Activated naive CD4-positive, alpha-beta T cell treated with Interleukin-2 at 50 U/mL for 16 hours (primary cell): ENCODE data around the gene UBN1.

Experiments
- DNase-seq: peaks from one replicate; pipeline ENCODE4 v3.0.0-alpha.2; 2020

UBN1 gene

DNA sequence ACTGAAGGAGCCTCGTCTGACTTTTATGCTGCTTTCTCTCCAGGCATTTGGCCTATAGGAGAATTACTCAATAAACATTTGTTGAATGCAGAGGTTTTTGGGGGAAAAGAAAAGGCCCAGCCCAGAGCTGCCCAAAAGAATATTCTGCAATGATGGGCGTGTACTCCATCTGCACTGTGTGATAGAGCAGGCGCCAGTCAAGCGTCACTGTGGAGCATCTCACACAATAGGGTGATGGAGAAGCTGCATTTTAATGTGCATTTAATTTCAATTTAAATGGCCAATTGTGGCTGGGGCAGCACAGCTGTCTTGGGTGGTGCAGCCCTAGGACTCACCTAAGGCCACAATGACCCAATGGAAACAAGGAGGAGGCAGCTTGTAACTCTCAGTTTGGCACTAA lies 20.8 kb upstream of the UBN1 start:
- DNase-seq, result no peak

DNA sequence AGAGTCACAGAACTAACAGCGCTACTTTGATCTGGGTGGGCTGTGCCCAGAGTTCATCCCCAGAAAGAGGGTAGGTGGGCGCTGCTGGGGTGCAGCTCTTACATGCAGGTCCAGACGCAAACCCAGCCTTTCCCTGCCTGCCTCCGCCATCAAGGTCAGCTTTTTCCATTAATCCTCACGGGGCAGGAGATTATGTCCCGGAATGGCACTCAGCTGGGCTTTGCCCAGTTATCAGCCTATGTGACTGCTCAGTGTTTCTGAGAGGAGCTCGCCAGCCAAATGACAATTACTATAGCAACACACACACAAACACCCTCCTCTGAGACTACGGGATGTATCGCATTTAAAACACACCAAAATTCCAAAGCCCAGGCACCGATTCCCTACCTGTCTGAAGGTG lies 20.3 kb upstream of the UBN1 start:
- no peak for DNase-seq

DNA sequence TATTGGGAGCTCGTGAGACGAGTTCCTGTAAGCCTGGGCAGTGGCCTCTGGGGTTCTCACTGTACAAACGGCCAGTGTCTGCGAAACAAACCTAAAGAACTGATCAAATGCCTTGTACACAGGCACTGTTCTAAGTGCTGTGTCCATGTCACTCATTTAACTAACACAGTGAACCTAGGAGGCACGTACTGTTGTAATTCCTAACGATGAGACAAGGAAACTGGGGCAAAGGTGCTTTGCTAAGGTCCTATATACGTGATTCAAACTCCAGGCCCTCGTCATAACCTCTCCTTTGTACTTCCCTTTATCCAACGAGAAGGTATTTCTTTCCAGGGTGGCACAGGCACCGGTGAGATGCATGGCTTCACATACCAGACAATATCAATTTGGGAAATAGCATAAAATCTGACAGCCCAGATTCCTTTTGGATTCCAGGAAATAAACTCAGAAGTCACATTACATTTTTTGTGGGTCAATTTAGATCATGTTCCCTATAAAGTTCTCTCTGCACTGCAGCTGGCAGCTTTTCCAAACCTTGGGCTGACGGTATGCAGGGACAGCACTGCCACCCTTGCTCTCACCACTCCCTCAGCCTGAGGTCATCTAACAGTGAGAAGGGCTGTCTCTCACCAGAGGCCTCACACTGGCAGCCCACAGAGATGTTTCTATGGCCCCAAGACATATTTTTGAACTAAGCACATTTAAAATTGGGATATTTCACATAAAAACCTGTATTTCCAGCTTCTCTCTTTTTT lies 18.5 kb upstream of the UBN1 start:
- no peak for DNase-seq

DNA sequence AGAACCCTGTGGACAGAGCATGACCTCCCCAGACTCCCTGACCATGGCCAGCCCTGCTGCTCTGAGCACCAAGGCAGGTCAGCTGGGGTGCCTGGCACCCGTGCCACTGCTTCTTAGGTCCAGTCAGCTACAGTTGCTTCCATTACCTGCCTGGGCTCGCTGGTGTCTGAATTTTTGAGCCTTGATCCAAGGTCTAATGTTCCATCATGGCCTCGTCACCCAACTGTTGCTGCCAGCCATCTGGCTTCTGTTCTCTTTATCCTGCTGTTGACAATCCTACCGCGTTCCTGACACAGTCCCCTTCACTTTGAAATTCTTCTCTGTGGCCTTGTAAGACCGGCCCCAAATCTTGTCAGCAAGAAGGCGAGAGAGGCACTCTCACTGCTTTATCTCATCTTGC lies 16.9 kb upstream of the UBN1 start:
- no peak for DNase-seq

DNA sequence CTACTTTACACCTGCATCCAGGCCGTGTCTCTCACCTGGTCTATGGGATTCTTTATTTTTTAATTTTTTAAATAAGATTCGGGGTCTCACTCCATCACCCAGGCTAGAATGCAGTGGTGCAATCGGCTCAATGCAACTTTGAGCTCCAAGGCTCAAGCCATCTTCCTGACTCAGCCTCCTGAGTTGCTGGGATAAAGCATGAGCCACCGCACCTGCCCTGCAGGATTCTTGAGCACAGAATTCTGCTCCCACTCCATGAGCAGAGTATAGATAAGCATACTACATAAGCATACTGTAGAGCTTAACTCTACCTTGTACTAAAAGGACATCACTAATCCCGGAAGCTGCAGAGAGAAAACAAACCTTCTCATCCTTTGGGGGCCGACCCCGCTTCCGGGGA lies 15.7 kb upstream of the UBN1 start:
- no peak for DNase-seq

DNA sequence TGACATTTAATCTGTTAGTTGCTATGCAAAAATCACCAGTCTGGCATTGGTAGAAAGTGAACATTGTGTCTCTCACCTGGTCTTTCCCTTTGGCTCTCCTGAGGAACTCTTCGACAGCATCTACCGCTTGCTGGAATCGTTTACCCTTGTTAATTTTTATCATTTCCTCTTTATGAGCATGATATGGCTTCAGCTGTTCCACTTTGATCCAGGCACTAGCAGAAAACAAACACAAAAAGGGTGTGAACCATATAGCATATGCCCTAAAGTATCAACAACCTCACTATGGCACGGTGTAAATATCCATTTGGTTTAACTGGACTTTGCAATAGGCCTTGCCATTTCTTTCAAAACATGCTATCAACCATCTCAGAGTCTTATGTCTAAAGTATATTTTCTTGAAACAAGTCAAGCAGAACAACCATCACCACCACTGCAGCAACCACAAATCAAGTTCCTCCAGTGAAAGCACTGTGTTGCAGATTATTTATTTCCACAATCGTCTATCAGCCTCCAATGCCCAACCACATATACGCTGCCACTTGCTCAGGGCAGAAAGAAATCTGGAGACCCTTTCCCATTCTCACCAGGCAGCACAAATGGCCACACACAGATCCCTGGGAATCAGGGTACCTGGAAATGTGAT lies 14.5 kb upstream of the UBN1 start:
- DNase-seq, result no peak

DNA sequence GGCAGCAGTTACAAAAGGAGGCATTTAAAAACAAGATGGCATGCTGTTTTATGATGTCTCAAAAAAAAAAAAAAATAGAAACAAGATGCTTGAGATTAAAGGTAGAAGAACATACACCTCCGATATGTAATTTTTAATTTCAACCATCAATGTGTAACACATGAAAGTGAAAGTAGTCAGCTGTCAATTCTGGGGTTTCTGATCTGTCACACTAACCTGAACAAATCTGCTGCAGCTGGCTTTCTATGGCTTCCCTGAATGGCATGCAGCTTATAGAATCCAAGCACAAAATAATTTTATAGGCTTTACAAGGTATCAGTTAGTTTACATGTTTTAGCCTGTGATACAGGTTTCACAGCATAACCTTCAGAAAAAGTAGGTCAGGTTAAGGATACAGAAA lies 13.7 kb upstream of the UBN1 start:
- no peak for DNase-seq

DNA sequence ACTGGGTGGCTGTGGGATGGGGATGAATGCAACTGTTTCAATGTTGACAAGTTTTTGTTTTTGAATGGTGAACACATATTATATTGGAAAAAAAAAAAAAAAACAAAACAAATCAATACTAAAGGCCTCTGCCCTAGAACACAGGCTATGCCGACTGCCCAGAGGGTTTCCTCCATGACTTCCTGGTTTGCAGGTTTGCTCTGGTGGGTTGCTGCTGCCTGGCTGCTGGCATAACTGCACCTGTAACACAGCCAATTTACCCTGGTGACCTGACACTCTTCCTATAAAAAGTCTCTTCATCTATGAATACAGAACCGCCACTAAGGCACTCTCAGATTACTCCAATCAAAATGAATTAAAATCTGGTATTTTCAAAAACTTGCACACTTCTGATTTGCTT lies 10.6 kb upstream of the UBN1 start:
- no peak for DNase-seq

DNA sequence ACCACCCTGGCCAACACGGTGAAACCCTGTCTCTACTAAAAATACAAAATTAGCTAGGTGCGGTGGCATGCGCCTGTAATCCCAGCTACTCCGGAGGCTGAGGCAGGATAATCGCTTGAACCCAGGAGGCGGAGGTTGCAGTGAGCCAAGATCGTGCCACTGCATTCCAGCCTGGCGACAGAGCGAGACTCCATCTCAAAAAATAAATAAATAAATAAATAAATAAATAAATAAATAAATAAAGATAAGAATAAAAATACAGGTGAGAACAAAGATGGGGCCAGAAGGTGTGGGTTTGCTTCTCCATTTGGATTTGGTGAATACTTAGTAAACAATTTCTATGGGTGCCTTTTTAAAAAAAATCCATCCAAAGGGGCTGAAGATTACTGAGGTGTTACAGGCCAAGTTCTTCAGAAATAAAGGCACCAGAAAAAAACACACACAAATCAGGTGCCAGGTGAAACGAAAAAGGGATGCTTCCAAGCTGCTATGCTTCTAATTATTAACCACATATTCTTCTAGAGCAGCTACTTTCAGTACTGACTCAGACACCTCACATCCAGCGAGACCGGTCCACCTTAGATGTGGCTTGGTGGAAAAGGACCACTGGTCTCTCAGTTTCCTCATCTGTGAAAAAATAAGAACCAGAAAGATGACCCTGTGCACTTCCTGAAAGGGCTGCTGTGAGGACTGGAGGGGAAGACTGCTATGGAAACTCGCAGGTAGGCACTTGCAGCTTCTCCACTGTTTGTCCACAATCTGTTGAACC lies 9.4 kb upstream of the UBN1 start:
- no peak for DNase-seq

DNA sequence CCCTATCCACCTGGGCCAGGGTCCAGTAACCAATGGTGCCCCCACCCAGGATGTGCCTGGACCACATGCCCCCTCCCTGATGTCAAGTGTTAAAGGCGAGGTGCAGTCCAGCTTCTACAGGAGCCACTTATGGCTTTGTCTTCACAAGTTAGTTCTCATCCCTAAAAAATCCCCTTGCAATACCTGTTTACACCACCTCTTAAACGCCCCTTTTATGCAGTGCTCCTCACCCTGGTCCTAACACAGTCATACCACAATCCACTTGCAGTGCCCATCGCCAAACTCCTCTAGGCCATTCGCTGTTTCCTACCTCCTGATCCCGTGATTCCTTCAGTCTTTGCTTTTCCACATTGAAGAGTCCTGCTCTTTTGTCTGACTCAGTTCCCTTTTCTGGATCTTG lies 7.3 kb upstream of the UBN1 start:
- DNase-seq, result no peak

DNA sequence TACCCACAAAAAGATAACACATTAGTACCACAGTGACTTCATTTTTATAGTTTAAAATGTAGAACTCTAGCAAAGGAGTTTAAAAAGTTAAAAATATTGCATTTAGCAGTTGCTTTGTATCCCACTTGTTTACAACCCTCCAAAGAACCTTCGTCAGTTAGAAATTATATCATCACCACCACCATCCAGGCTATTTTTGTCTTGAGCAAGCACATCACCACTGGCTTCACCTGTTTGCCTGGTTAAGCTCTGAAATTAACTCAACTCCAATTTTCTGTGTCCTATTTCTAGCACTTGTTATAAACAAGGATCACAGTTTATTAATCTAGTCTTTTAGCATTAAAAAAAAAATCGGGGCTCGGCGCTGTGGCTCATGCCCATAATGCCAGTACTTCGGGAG lies 6.3 kb upstream of the UBN1 start:
- no peak for DNase-seq

DNA sequence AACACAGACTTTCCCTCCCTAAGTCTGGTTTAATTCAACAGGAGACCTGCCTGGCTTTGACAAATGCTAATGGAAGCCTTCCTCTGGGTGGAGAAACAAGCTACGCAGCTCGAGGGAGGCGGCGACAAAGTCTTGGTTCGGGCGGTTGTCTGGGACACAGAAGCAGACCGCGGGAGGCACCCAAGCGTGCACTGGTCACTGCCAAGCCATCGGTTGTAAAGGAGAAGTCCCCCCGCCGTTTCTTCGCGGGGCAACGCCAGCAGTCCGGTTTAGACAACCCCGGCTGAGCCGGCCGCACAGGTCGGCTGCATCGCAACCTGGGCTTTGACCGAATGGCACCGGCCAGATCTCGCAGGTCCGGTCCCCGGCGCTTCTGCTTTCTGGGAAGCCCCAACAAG lies 779 bp upstream of the UBN1 start:
- DNase-seq, result peak; percentile 24

DNA sequence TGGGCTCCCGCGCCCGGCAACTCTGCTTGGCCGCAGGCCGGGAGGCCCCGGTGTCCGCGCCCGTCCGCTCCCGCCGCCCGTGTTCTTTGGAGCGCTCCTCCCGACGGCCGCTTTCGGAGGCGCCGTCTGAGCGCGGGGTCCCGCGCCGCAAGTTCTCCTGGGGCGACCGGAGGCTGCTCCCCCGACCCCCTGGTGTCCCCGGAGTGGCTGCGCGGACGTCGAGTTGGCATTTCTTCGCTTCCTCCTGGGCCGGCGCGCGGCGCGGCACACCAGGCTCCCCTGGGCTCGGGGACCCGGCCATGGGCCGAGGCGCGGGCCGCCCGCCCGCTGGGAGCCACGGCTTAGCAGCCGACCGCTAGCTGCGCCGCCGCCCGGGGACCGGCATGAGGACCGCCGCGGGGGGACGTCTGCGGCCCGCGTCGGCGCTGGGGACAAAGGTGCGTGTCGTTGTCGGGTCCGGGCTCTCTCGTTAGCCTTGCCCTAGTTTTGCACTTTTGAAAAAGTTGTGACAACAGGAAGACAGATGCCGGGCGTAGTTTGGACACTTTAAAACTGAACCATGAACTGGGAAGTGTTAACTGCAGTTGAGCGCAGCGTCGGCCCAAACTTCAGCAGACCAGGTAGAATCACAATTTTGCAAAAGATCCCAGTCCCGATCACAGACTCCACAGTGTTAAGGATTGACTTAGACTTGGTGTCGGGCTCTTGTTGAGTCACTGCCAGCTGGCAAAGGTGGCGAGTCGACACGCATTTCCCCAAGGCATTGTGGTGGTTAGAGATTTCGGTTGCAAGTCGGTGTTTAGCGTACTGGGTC lies 700 bp downstream of the UBN1 start:
- DNase-seq, result peak; percentile 48

DNA sequence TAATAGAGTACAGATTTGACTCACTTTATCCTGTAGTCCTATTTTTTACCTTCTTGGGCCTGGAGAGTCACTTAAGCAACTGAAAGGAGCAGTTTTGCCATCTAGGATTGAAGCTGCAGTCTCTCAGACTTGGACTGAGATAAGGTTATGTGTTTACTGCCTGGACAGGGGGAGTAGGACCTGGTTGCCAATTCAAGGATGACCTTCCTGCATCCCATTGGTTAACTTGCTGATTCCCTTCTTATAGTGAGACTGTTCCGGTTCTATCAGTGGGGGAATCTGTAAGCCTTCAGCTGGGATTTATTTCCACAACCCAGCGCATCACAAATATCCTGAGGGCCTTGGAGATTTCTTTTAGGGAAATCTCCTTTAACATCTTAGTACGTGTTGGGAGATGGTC lies 2.9 kb downstream of the UBN1 start:
- no peak for DNase-seq

DNA sequence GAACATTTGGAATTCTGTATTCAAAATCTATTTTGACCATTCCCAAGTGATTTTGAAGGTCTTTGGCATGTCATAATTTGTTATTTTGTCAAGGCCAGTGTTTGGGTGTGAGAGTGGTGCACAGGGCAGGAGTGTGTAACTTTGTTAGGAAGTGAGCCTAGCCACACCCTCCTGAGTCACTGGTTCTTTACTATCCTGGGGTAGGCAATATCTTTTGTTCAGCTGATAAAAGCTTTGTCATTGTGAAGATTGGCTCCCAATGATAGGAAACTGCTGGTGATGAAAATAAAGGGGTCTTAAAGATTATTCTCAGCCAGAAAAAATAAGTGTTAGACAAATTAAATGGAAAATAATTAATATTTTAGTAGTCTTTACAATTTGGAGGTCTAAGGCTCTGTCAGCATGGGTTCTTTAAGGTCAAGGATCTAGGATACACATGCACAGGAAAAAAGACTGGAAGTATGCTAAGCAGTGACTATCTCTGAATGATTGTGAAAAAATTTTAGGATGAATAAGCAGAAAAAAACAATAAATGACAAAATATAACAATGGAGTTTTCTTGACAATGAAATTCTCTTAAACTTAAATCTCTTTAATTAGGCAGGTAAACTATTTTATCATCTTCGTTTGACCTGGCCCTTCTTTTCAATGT lies 5.1 kb downstream of the UBN1 start:
- no peak for DNase-seq

DNA sequence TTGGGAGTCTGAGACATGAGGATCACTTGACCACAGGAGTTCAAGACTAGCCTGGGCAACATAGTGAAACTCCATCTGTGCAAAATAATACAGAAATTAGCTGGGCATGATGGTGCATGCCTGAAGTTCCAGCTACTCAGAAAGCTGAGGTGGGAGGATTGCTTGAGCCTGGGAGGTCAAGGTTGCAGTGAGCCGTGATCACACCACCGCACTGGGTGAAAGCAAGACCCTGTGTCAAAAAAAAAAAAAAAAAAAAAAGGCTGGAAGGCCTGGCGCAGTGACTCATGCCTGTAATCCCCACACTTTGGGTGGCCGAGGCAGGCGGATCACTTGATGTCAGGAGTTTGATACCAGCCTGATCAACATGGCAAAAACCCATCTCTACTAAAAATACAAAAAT lies 8.1 kb downstream of the UBN1 start:
- no peak for DNase-seq

DNA sequence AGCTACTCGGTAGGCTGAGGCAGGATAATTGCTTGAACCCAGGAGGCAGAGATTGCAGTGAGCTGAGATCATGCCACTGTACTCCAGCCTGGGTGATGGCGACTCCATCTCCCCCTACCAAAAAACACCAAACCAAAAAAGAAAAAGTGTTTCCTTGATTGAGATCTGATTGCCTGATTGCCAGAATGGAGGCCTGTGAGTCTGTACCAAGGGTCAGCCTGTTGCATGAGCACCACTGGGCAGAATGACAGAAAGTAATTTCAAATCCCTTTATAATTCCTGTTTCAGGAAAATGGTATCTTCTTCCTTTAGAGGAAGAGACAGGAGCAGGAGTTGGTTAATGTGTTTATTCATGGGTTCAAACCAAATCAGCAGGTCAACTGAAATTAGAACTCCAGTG lies 8.5 kb downstream of the UBN1 start:
- DNase-seq, result no peak

DNA sequence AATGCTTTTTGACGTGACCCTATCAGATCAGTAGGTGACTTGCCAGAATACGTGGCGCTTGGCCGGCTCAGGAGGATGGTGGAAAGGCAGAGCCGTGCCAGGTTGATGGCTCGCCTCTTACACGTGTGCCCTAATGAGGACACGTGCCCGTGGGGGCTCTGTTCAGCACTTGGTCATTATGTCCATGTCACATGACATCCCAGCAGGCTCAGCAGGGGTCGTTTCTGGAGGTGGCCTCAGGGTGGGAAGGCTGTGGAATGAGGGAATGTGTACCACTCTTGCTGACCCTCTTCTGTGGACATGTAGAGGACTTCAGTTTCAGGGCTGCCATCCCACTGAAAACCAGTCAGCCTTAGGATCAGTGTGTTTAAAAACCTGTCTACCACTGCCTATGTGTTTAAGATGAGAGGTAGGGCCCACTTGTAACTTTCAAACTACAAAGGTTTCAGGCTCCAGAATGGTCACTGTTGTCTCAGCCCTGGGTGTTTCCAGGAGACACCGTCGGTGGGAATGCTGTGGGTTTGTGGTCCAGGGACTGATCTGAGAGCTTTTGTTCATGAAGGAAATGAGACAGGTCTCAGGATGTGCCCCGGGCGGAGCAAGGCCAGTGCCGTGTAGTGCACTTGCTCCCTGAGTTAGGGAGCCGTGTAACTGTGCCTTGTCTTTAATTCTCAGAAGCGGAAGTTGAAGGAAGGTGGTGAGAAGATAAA lies 12.1 kb downstream of the UBN1 start:
- DNase-seq, result no peak

DNA sequence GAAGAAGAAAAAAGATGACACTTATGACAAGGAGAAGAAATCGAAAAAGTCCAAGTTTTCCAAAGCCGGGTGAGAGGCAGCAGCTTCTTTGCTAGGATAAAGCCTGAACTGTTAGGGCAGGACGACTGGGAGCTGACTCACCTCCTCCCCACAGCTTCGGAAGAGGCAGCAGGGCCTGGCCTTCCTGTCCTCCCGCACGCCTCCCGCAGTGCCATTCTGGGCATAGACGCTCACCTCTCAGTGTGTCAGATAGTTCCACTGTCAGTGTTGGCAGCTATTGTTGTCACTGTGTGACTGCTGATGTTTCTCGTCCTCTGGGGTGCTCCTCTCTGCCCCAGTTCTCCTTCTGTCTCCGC lies 12.6 kb downstream of the UBN1 start:
- DNase-seq, result no peak

DNA sequence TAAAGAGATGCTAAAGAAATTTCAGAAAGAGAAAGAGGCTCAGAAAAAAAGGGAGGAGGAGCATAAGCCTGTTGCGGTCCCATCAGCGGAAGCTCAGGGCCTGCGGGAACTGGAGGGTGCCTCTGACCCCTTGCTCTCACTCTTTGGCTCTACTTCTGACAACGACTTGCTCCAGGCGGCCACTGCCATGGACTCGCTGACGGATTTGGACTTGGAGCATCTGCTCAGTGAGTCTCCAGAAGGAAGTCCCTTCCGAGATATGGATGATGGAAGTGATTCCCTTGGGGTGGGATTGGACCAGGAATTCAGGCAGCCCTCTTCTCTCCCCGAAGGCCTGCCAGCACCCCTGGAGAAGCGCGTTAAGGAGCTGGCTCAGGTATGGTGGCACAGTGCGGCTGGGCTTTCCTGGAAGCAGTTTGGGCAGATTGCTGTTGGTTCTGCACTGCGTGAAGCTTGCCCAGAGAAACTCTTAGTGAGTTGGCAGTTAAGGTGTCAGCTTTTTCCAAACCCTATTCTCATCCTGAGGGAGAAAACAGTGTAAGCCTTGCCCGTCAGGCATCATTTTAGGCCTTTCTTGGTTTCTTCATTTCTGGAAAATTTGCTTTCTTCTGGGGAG lies 13.6 kb downstream of the UBN1 start:
- DNase-seq, result no peak

DNA sequence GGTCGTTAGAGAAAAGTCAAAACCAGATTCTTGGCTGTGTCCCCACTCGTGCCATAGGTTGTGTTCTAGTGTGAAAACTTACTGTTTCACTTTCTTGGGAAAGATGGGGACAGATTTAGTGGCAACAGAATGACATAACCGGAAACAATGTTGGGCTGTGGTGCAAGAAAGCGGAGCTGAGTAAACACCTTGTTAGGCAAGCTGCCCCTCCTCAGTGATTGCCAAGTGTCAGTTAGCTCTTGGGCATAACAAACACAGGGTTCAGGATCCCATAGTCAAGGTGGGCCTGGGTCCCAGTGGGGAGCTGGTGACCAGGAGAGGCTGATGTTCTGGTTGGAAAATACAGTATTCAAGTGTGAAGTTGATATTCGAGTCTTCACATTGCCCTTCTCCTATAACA lies 15.4 kb downstream of the UBN1 start:
- DNase-seq, result no peak

DNA sequence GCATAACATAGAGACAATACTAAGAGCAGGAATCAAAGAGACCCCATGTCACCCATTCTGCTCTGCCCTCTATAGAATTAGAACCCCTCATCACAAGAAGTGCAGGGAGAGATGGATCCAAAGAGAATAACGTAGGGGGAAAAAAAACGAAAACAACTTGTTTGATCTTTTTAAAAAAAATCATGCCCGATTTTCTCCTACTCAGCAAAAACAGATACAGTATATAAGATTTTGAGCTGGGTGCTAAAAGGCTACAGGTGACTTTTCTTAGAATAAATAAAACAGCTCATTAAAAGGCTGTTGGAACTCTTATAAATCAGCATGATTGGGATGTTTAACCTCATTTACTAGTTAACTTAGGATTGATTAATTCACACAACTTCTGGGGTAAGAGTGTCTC lies 17.4 kb downstream of the UBN1 start:
- no peak for DNase-seq
